Panc1 (cell line): ENCODE measurements around the gene TMEM203. TPM values are rescaled to one million over a fixed set of nuclear protein-coding genes. Genes with fewer than 3 reads are reported as not detected.

Experiments
- ATAC-seq: fragments of 200-7000 bp; cut with Tn5 transposase; 2 replicates; pipeline ENCODE4 v1.9.1; 2020; ENCODE audit warnings: mild to moderate bottlenecking, moderate library complexity
- BruUV-seq: library from RNA; stranded (reverse); fragments of 400-500 nt; replicated peaks from 2 replicates; lab custom pipeline; 2021; lab: Mats Ljungman, UMichigan
- CTCF ChIA-PET: fragments of 300-600 bp; sonication (Branson Sonifier 250); formaldehyde crosslinking; loops from one replicate; lab custom pipeline; 2022; ENCODE audit warnings: antibody characterized with exemption; lab: Charles Lee
- POLR2A ChIA-PET: fragments of 300-600 bp; sonication (Branson Sonifier 250); formaldehyde crosslinking; loops from one replicate; lab custom pipeline; 2022; ENCODE audit warnings: antibody characterized with exemption; lab: Charles Lee
- DNase-seq: peaks from one replicate; pipeline ENCODE4 v3.0.0-alpha.2; 2010; ENCODE audit warnings: low read depth, low spot score
- H3K27ac ChIP-seq: 2 replicates; pipeline ENCODE4 v1.5.1; 2011; ENCODE audit warnings: mild to moderate bottlenecking, low read length, inconsistent platforms
- H3K27me3 ChIP-seq: fragments of 200-500 bp; sonication (Bioruptor generic); 2 replicates; pipeline ENCODE4 v1.6.0; 2014; ENCODE audit warnings: low read length, inconsistent platforms; ENCODE audit not compliant: control insufficient read depth, insufficient read depth
- H3K36me3 ChIP-seq: fragments of 200-500 bp; sonication (Bioruptor generic); 2 replicates; pipeline ENCODE4 v1.5.1; 2014; ENCODE audit warnings: inconsistent platforms, mild to moderate bottlenecking, low read length, moderate library complexity; ENCODE audit not compliant: control insufficient read depth, insufficient read depth
- H3K4me1 ChIP-seq: 2 replicates; pipeline ENCODE4 v1.5.1; 2011; ENCODE audit warnings: inconsistent platforms, mild to moderate bottlenecking, low read length, moderate library complexity; ENCODE audit not compliant: control insufficient read depth, insufficient read depth
- H3K4me3 ChIP-seq, 2 experiments: 2 replicates each; pipeline ENCODE4 v1.5.1; 2011 to 2012; ENCODE audit warnings: low read depth in 2 of 2, low read length in 2 of 2, mild to moderate bottlenecking in 2 of 2, inconsistent platforms in 1 of 2, moderate library complexity in 1 of 2
- H3K9me3 ChIP-seq: fragments of 200-500 bp; sonication (Bioruptor generic); 2 replicates; pipeline ENCODE4 v1.5.1; 2014; ENCODE audit warnings: low read depth, mild to moderate bottlenecking, inconsistent platforms, low read length, moderate library complexity; ENCODE audit not compliant: control insufficient read depth, insufficient read depth
- CTCF ChIP-seq: fragments of 450-650 bp; IDR thresholded peaks from 2 replicates; pipeline ENCODE4 v1.5.1; 2017; ENCODE audit warnings: mild to moderate bottlenecking
- POLR2AphosphoS5 ChIP-seq: IDR thresholded peaks from 2 replicates; pipeline ENCODE4 v1.6.1; 2012; ENCODE audit warnings: mild to moderate bottlenecking, low read depth, low read length, moderate library complexity
- REST ChIP-seq, 2 experiments: IDR thresholded peaks; 2 replicates each; pipeline ENCODE4 v1.6.1; 2011 to 2012; ENCODE audit warnings: low read depth in 2 of 2, control low read depth in 1 of 2, low read length in 1 of 2, mild to moderate bottlenecking in 1 of 2, moderate library complexity in 1 of 2; ENCODE audit not compliant: insufficient read depth in 1 of 2
- SIN3A ChIP-seq: IDR thresholded peaks from 2 replicates; pipeline ENCODE4 v1.6.1; 2012; ENCODE audit warnings: low read depth, mild to moderate bottlenecking, low read length, moderate library complexity, borderline replicate concordance; ENCODE audit not compliant: insufficient read depth
- TCF7L2 ChIP-seq: IDR thresholded peaks from 2 replicates; pipeline ENCODE4 v1.6.1; 2011; ENCODE audit warnings: mild to moderate bottlenecking, low read depth, low read length, inconsistent platforms
- in situ Hi-C: cut with HindIII; loops from 2 replicates; pipeline ENCODE4 v1.10.0; 2016; ENCODE audit warnings: low sequenced_read_pairs, low pct_unique_long_range_greater_than_20kb
- intact Hi-C: fragments of 100-400 bp; cut with micrococcal nuclease; formaldehyde crosslinking; loops from one replicate; pipeline ENCODE4 v1.10.0; 2022; ENCODE audit not compliant: unreplicated experiment
- total RNA-seq: library from RNA; stranded (reverse); gene quantifications from one replicate; pipeline ENCODE4 v1.2.1, GENCODE V29; 2021; ENCODE audit not compliant: unreplicated experiment

TMEM203 gene
- total RNA-seq, 1 experiment from 2014 or later, result 25.4 TPM

DNA sequence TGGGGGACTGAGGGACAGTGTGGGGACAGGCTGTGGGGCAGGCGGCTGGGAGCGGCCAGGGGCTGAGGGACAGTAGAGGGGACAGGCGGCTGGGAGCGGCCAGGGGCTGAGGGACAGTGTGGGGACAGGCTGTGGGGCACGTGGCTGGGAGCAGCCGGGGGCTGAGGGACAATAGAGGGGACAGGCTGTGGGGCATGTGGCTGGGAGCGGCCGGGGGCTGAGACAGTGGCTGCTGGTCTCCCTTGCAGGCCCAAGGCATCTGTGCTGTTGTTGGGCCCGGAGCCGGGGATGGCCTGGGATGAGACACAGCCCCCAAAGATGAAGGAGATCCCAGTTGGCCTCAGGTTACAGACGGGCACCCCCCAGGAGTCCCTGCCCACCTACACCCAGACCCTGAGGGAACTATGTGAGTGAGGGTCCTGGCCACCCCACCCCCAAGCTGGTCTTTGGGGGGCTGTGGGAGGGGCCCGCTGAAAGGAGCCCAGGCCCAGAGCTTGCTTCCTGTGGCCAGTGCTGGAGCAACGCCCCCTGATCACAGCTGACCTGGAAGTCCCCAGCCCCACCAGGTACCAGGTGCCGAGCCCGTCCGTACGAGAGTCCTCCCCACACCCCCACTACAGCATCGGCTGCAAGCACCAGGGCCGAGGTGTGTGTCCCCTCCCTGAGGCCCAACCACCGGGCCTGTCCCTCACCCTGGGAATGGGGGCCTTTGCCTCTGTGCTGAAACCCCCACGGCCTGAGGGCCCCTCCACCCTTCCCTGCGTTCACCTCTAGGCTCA, 46.2 kb upstream of the TMEM203 start:
- H3K27me3 ChIP-seq, result no peaks in the 10 kb centered on the region
- POLR2A ChIA-PET, result no interaction called here
- H3K4me1 ChIP-seq, result peaks cover 16% of the 10 kb centered on the region
- no peaks in the 10 kb centered on the region for H3K9me3 ChIP-seq
- H3K27ac ChIP-seq, result no peak overlapping the region
- H3K36me3 ChIP-seq, result no peaks in the 10 kb centered on the region; the same call in 1 of the 2 replicates
- H3K4me3 ChIP-seq, result no peak overlapping the region
- no peak for ATAC-seq
- no TSS peak for BruUV-seq
- in situ Hi-C loops, result no loop called here
- no peak for DNase-seq
- CTCF ChIA-PET, result interaction anchor here (1.0 kb wide), 1 partner anchor 15 kb away, joined by 3 read pairs; no protein-coding TSS in a partner anchor
- intact Hi-C loops, result no loop called here
- TF ChIP-seq POLR2AphosphoS5 (no peak), CTCF (no peak), TCF7L2 (no peak), REST (IDR thresholded peaks at IDR 0.05; ENCODE audit: insufficient read depth in 1 of 2, low read depth in 2 of 2, low read length in 1 of 2) (no peak), SIN3A (no peak)

DNA sequence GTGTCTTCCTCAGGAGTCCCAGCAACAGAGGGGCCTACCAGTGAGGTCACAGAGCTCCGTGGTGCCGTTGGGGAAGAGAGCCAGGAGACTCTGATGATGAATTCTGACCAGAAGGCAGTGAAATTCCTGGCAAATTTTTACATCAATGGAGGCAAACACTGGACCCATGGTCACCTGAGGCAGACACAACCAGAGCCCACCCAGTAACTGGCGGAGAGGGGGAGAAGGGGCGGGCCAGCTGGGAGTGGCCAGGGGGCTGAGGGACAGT, 45.7 kb upstream of the TMEM203 start, which contains the start of gene STPG3:
STPG3 (plus strand) TSS at position 93 of the 268 bp plus-strand sequence; CDS start at position 94, 1 bp downstream.
- intact Hi-C loops (no loop called here), in situ Hi-C loops (no loop called here)
- no TSS peak for BruUV-seq
- no peak for TF ChIP-seq POLR2AphosphoS5
- no peak for TF ChIP-seq CTCF
- TF ChIP-seq SIN3A, result no peak
- TF ChIP-seq TCF7L2, result no peak
- TF ChIP-seq REST (IDR thresholded peaks at IDR 0.05; ENCODE audit: insufficient read depth in 1 of 2, low read depth in 2 of 2, low read length in 1 of 2), result no peak
- ATAC-seq (no peak), DNase-seq (no peak)
- ChIA-PET POLR2A (no interaction called here), CTCF (interaction anchor here (1.0 kb wide), 1 partner anchor 15 kb away, joined by 3 read pairs; no protein-coding TSS in a partner anchor)
- no peak within 1 kb of the TSS for H3K27ac ChIP-seq
- H3K4me3 ChIP-seq, result no peak within 1 kb of the TSS
- H3K27me3 ChIP-seq, result no peaks in the 10 kb centered on the region
- peaks cover 11% of the 10 kb centered on the region for H3K4me1 ChIP-seq
- no peaks in the 10 kb centered on the region for H3K9me3 ChIP-seq
- no peaks in the 10 kb centered on the region; the same call in 1 of the 2 replicates for H3K36me3 ChIP-seq
